ENCODE results near the gene GFOD1. TPM values are rescaled to one million over a fixed set of nuclear protein-coding genes. Genes with fewer than 3 reads are reported as not detected.

Gene GFOD1
- total RNA-seq, 4 donors from 2014 or later: 16.1 to 30.7 (median 22.9) TPM

- Histone ChIP-seq H3K9me3 (no peaks in the 10 kb centered on the region), H3K27ac (no peak overlapping the region), H3K4me1 (peaks cover 0 to 10% (median 0%) of the 10 kb centered on the region in 3 donors), H3K4me3 (no peak overlapping the region), H3K27me3 (no peaks in the 10 kb centered on the region), H3K36me3 (no peaks in the 10 kb centered on the region)
- 72% methylated on average over 8 of the region's 8 CpGs for WGBS, 2 donors
- TF ChIP-seq, protein P1, sequence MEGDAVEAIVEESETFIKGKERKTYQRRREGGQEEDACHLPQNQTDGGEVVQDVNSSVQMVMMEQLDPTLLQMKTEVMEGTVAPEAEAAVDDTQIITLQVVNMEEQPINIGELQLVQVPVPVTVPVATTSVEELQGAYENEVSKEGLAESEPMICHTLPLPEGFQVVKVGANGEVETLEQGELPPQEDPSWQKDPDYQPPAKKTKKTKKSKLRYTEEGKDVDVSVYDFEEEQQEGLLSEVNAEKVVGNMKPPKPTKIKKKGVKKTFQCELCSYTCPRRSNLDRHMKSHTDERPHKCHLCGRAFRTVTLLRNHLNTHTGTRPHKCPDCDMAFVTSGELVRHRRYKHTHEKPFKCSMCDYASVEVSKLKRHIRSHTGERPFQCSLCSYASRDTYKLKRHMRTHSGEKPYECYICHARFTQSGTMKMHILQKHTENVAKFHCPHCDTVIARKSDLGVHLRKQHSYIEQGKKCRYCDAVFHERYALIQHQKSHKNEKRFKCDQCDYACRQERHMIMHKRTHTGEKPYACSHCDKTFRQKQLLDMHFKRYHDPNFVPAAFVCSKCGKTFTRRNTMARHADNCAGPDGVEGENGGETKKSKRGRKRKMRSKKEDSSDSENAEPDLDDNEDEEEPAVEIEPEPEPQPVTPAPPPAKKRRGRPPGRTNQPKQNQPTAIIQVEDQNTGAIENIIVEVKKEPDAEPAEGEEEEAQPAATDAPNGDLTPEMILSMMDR (IDR thresholded peaks at IDR 0.05): no peak
- no peak for TF ChIP-seq POLR2A (IDR thresholded peaks at IDR 0.05)
- no peak for DNase-seq
- intact Hi-C loops (cut with DNase I): loop anchor here (5.0 kb wide), 1 partner anchor 192 kb away; no protein-coding TSS in a partner anchor
Measured at GRCh38 chr6:13339863-13340630, 147.4 kb downstream of the GFOD1 start.

GRCh38 chr6:13338038-13338437 lies 149.4 kb downstream of the GFOD1 start:
- 84 to 87% methylated on average over 5 of the region's 5 CpGs for WGBS, 2 donors
- no peak for TF ChIP-seq POLR2A (IDR thresholded peaks at IDR 0.05)
- TF ChIP-seq, protein P1 (IDR thresholded peaks at IDR 0.05): no peak
- no peaks in the 10 kb centered on the region for H3K9me3 ChIP-seq
- peaks cover 0 to 14% (median 0%) of the 10 kb centered on the region in 3 donors for H3K4me1 ChIP-seq
- H3K27me3 ChIP-seq: no peaks in the 10 kb centered on the region
- no peak overlapping the region for H3K4me3 ChIP-seq
- intact Hi-C loops (cut with DNase I): loop anchor here (5.0 kb wide), 1 partner anchor 194 kb away; no protein-coding TSS in a partner anchor
- no peak for DNase-seq
- H3K36me3 ChIP-seq: no peaks in the 10 kb centered on the region
- H3K27ac ChIP-seq: no peak overlapping the region

GRCh38 chr6:13336553-13336952 lies 150.8 kb downstream of the GFOD1 start:
- no peaks in the 10 kb centered on the region for H3K27me3 ChIP-seq
- no peak overlapping the region for H3K4me3 ChIP-seq
- peak overlapping the region in 1 of 4 donors; percentile 18 for H3K27ac ChIP-seq
- peaks cover 0 to 14% (median 0%) of the 10 kb centered on the region in 3 donors for H3K4me1 ChIP-seq
- H3K9me3 ChIP-seq: no peaks in the 10 kb centered on the region
- TF ChIP-seq, protein P1 (IDR thresholded peaks at IDR 0.05): peak; percentile 81 to 97 (median 93)
- TF ChIP-seq POLR2A (IDR thresholded peaks at IDR 0.05): no peak
- no peaks in the 10 kb centered on the region for H3K36me3 ChIP-seq
- intact Hi-C loops (cut with DNase I): loop anchor here (5.0 kb wide), 1 partner anchor 196 kb away; no protein-coding TSS in a partner anchor
- 13 to 19% methylated on average over 7 to 11 of the region's 11 CpGs for WGBS, 2 donors
- DNase-seq: no peak

DNA sequence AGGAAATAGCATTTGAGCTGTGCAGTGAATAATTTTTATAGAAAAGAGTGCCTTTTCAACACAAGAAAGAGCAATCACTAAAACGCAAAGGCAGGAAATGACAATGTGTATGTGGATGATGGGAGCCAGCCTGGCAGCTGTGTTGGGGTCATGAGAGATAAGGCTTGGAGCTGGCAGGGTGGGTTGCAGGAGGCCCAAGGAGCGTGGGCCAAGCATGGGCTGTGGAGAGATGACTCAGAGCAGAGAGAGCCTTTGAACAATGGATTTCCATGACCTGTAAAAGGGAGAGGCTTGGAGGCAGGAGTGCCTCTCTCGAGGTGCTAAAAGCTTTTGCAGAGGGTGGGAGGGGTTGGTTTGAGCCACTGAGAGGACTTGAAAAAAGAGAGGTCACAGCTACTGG lies 152.4 kb downstream of the GFOD1 start:
- 27 to 30% methylated on average over 3 of the region's 3 CpGs for WGBS, 2 donors
- no peaks in the 10 kb centered on the region for H3K36me3 ChIP-seq
- TF ChIP-seq POLR2A (IDR thresholded peaks at IDR 0.05): no peak
- TF ChIP-seq, protein P1 (IDR thresholded peaks at IDR 0.05): no peak
- intact Hi-C loops (cut with DNase I): loop anchor here (5.0 kb wide), 2 partner anchors 197 to 423 kb away; no protein-coding TSS in a partner anchor
- no peaks in the 10 kb centered on the region for H3K9me3 ChIP-seq
- no peak overlapping the region for H3K4me3 ChIP-seq
- no peak overlapping the region for H3K27ac ChIP-seq
- no peak for DNase-seq
- H3K4me1 ChIP-seq: peaks cover 0 to 14% (median 0%) of the 10 kb centered on the region in 3 donors
- no peaks in the 10 kb centered on the region for H3K27me3 ChIP-seq

DNA sequence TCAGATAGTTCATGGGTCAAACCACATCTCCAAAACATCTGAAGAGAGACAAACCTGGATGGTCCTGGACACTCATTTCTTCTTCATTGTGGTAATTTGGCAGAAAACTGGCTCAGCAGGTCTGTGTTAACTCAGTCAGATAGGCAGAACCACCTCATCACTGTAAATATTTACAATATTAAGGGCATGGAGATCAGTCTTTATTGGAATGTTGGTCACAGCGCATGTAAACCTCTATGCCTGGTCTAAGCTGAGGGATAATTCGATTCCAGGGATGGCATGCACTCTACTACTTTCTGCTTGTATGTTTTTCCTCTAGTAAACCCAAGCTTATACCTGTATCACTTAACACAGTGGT lies 155.1 kb downstream of the GFOD1 start:
- DNase-seq: no peak
- no peak overlapping the region for H3K27ac ChIP-seq
- no peaks in the 10 kb centered on the region for H3K9me3 ChIP-seq
- H3K36me3 ChIP-seq: no peaks in the 10 kb centered on the region
- 60 to 63% methylated on average over 2 of the region's 2 CpGs for WGBS, 2 donors
- intact Hi-C loops (cut with DNase I): loop anchor here (5.0 kb wide), 1 partner anchor 420 kb away; no protein-coding TSS in a partner anchor
- no peaks in the 10 kb centered on the region for H3K27me3 ChIP-seq
- peaks cover 0 to 29% (median 3%) of the 10 kb centered on the region in 3 donors for H3K4me1 ChIP-seq
- TF ChIP-seq, protein P1 (IDR thresholded peaks at IDR 0.05): no peak
- TF ChIP-seq POLR2A (IDR thresholded peaks at IDR 0.05): no peak
- no peak overlapping the region for H3K4me3 ChIP-seq

Measured in esophagus squamous epithelium (tissue), 5 donors.